Esophagus squamous epithelium (tissue), 5 donors: ENCODE results near the gene MYH7. TPM values are rescaled to one million over a fixed set of nuclear protein-coding genes. Genes with fewer than 3 reads are reported as not detected.

ENCODE experiments used
- DNase-seq: peaks from one replicate; lab custom pipeline; 2025; lab: John Stamatoyannopoulos, UW
- H3K27ac ChIP-seq, 4 donors: fragments of 200-600 bp; sonication (generic); one replicate each; pipeline ENCODE4 v1.5.1; 2016 to 2019; ENCODE audit warnings: mild to moderate bottlenecking in 1 of 4
- H3K27me3 ChIP-seq, 4 donors: fragments of 200-600 bp; sonication (generic); 1 replicate in 3 of 4; 2 replicates in 1 of 4; pipeline versions ENCODE4 v1.5.1 to v1.6.0; 2017 to 2021; ENCODE audit warnings: antibody characterized with exemption in 1 of 4
- H3K36me3 ChIP-seq, 3 donors: fragments of 200-600 bp; sonication (generic); one replicate each; pipeline ENCODE4 v1.5.1; 2016 to 2019
- H3K4me1 ChIP-seq, 3 donors: fragments of 200-600 bp; sonication (generic); one replicate each; pipeline ENCODE4 v1.5.1; 2017 to 2019
- H3K4me3 ChIP-seq, 4 donors: fragments of 200-600 bp; sonication (generic); 1 replicate in 3 of 4; 2 replicates in 1 of 4; pipeline ENCODE4 v1.5.1; 2016 to 2019; ENCODE audit warnings: mild to moderate bottlenecking in 2 of 4, moderate library complexity in 1 of 4
- H3K9me3 ChIP-seq, 3 donors: fragments of 200-600 bp; sonication (generic); one replicate each; pipeline ENCODE4 v1.5.1; 2016 to 2019
- CTCF ChIP-seq, 6 experiments: fragments of 450-650 bp in 4 of 6; fragments of 200-600 bp in 2 of 6; sonication (generic) in 2 of 6; IDR thresholded peaks; one replicate each; pipeline ENCODE4 v1.5.1; 2016 to 2019; ENCODE audit warnings: antibody characterized with exemption in 6 of 6, mild to moderate bottlenecking in 4 of 6, moderate library complexity in 4 of 6
- POLR2A ChIP-seq, 4 donors: fragments of 450-650 bp; IDR thresholded peaks; one replicate each; pipeline ENCODE4 v1.6.1; 2017; ENCODE audit warnings: antibody characterized with exemption in 4 of 4, mild to moderate bottlenecking in 4 of 4, moderate library complexity in 3 of 4
- WGBS, 2 donors: methylation state at CpG; one replicate each; pipeline ENCODE4 v1.1.5; 2018; 5-methylcytosine and 5-hydroxymethylcytosine counted together
- intact Hi-C: fragments of 100-400 bp; cut with DNase I; formaldehyde crosslinking; loops from one replicate; pipeline ENCODE4 v1.15.0; 2022
- total RNA-seq, 4 donors: library from RNA; depleted of rRNA; stranded (reverse); fragments of >200 nt; gene quantifications; one replicate each; pipeline ENCODE4 v1.1.0, GENCODE V29; 2016
- donor health status: DM: yes; HTN: yes; CAD: no.

Gene MYH7
- total RNA-seq, 4 donors from 2014 or later, result not detected

- Histone ChIP-seq H3K27ac (no peak overlapping the region), H3K4me3 (no peak overlapping the region), H3K4me1 (no peaks in the 10 kb centered on the region), H3K27me3 (peaks cover 0 to 8% (median 0%) of the 10 kb centered on the region in 4 donors), H3K9me3 (no peaks in the 10 kb centered on the region), H3K36me3 (no peaks in the 10 kb centered on the region)
- 77 to 100% methylated on average over 1 to 9 of the region's 11 CpGs for WGBS, 2 donors
- DNase-seq, result no peak
- no peak for TF ChIP-seq CTCF (IDR thresholded peaks at IDR 0.05)
- no peak for TF ChIP-seq POLR2A (IDR thresholded peaks at IDR 0.05)
- intact Hi-C loops, result no loop called here
These were observed 18.7 kb downstream of the MYH7 start for GRCh38 chr14:23416801-23417200.

GRCh38 chr14:23415821-23416778 lies 19.4 kb downstream of the MYH7 start:
- TF ChIP-seq POLR2A (IDR thresholded peaks at IDR 0.05) (no peak), CTCF (IDR thresholded peaks at IDR 0.05) (no peak)
- Histone ChIP-seq H3K4me3 (no peak overlapping the region), H3K4me1 (no peaks in the 10 kb centered on the region), H3K36me3 (no peaks in the 10 kb centered on the region), H3K27me3 (peaks cover 0 to 14% (median 0%) of the 10 kb centered on the region in 4 donors), H3K27ac (no peak overlapping the region), H3K9me3 (no peaks in the 10 kb centered on the region)
- intact Hi-C loops, result no loop called here
- 68 to 69% methylated on average over 8 to 9 of the region's 21 CpGs for WGBS, 2 donors
- DNase-seq, result no peak

GRCh38 chr14:23414906-23415820 lies 20.3 kb downstream of the MYH7 start:
- TF ChIP-seq POLR2A (IDR thresholded peaks at IDR 0.05) (no peak), CTCF (IDR thresholded peaks at IDR 0.05) (no peak)
- intact Hi-C loops, result no loop called here

GRCh38 chr14:23414254-23414653 lies 21.2 kb downstream of the MYH7 start:
- TF ChIP-seq POLR2A (IDR thresholded peaks at IDR 0.05) (no peak), CTCF (IDR thresholded peaks at IDR 0.05) (no peak)
- no peaks in the 10 kb centered on the region for H3K9me3 ChIP-seq
- intact Hi-C loops, result no loop called here
- no peak overlapping the region for H3K4me3 ChIP-seq
- H3K4me1 ChIP-seq, result no peaks in the 10 kb centered on the region
- H3K36me3 ChIP-seq, result no peaks in the 10 kb centered on the region
- DNase-seq, result no peak
- no peak overlapping the region for H3K27ac ChIP-seq
- peaks cover 0 to 15% (median 0%) of the 10 kb centered on the region in 4 donors for H3K27me3 ChIP-seq
- WGBS, 2 donors, result 49 to 55% methylated on average over 3 of the region's 3 CpGs

More at GRCh38 chr14:23414906-23415820, 20.3 kb downstream of the MYH7 start:
- Histone ChIP-seq H3K4me3 (no peak overlapping the region), H3K36me3 (no peaks in the 10 kb centered on the region), H3K4me1 (no peaks in the 10 kb centered on the region), H3K9me3 (no peaks in the 10 kb centered on the region), H3K27me3 (peaks cover 0 to 14% (median 0%) of the 10 kb centered on the region in 4 donors), H3K27ac (no peak overlapping the region)
- DNase-seq, result no peak
- 91 to 93% methylated on average over 21 of the region's 39 CpGs for WGBS, 2 donors
